ENCODE measurements around the gene NCOA3.

NCOA3 gene

GRCh38 chr20:47703748-47704147 is 202.1 kb downstream of the NCOA3 start:
- no peak for DNase-seq (ENCODE audit: low read depth in 2 of 2)

GRCh38 chr20:47704746-47705496 is 203.2 kb downstream of the NCOA3 start:
- DNase-seq (ENCODE audit: low read depth in 2 of 2) = no peak

- DNase-seq (ENCODE audit: low read depth in 2 of 2) = no peak
These were observed 203.8 kb downstream of the NCOA3 start for GRCh38 chr20:47705497-47705856.

- no peak for DNase-seq (ENCODE audit: low read depth in 2 of 2)
These were observed 204.7 kb downstream of the NCOA3 start for GRCh38 chr20:47706345-47706744.

All from stimulated activated CD8-positive, alpha-beta memory T cell treated with anti-CD3 and anti-CD28 coated beads, Interleukin-15, amount 100 ng/mL, for 48 hours (primary cell).